Prostate gland (tissue), 2 donors: ENCODE results near the gene KCNJ4. TPM values are rescaled to one million over a fixed set of nuclear protein-coding genes. Genes with fewer than 3 reads are reported as not detected.
"Not testable (repeated sequence)": the region's sequence is repeated elsewhere in the genome, so short reads cannot be mapped to it uniquely, and the experiment has no call there.

Experiments used
- DNase-seq: peaks from one replicate; pipeline ENCODE4 v3.0.0-alpha.2; 2019; ENCODE audit warnings: low spot score
- H3K27ac ChIP-seq, 2 donors: fragments of 200-600 bp; sonication (generic); 2 replicates each; pipeline ENCODE4 v1.5.1; 2017 to 2019
- H3K27me3 ChIP-seq: fragments of 200-600 bp; sonication (generic); replicated peaks from 2 replicates; pipeline ENCODE4 v1.5.1; 2019; ENCODE audit not compliant: insufficient read depth
- H3K36me3 ChIP-seq, 2 donors: fragments of 200-600 bp; sonication (generic); 1 replicate in 1 of 2; 2 replicates in 1 of 2; pipeline versions ENCODE4 v1.5.1 to v1.8.1; 2017 to 2019
- H3K4me1 ChIP-seq: fragments of 200-600 bp; sonication (generic); replicated peaks from 2 replicates; pipeline ENCODE4 v1.5.1; 2019
- H3K4me3 ChIP-seq, 2 donors: fragments of 200-600 bp; sonication (generic); 2 replicates each; pipeline ENCODE4 v1.5.1; 2017 to 2019
- H3K9me3 ChIP-seq: fragments of 200-600 bp; sonication (generic); 2 replicates; pipeline ENCODE4 v1.5.1; 2017
- CTCF ChIP-seq, 4 experiments: fragments of 200-600 bp in 2 of 4; fragments of 450-650 bp in 2 of 4; sonication (generic) in 2 of 4; IDR thresholded peaks; 1 replicate in 3 of 4; 2 replicates in 1 of 4; pipeline ENCODE4 v1.5.1; 2016 to 2019; ENCODE audit warnings: antibody characterized with exemption in 4 of 4, mild to moderate bottlenecking in 2 of 4, moderate library complexity in 2 of 4
- POLR2A ChIP-seq: fragments of 450-650 bp; IDR thresholded peaks from one replicate; pipeline ENCODE4 v1.6.1; 2016; ENCODE audit warnings: antibody characterized with exemption, mild to moderate bottlenecking
- POLR2AphosphoS5 ChIP-seq: sonication (generic); formaldehyde crosslinking; IDR thresholded peaks from one replicate; pipeline ENCODE4 v1.6.1; 2017; ENCODE audit warnings: antibody characterized with exemption
- WGBS: methylation state at CpG from one replicate; pipeline ENCODE4 v1.1.5; 2018; 5-methylcytosine and 5-hydroxymethylcytosine counted together
- intact Hi-C: fragments of 100-400 bp; cut with DNase I; formaldehyde crosslinking; loops from one replicate; pipeline ENCODE4 v1.14.2; 2022
- total RNA-seq, 2 donors: library from RNA; depleted of rRNA; stranded (reverse); fragments of >200 nt; gene quantifications; one replicate each; pipeline ENCODE4 v1.1.0, GENCODE V29; 2016

Gene KCNJ4
- total RNA-seq, 2 donors from 2014 or later = 3.2 TPM; not detected in 1

- Histone ChIP-seq H3K4me1 (no peaks in the 10 kb centered on the region), H3K27me3 (no peaks in the 10 kb centered on the region), H3K4me3 (no peak overlapping the region), H3K9me3 (no peaks in the 10 kb centered on the region), H3K27ac (no peak overlapping the region), H3K36me3 (no peaks in the 10 kb centered on the region)
- DNase-seq = no peak
- TF ChIP-seq CTCF (IDR thresholded peaks at IDR 0.05) (no peak), POLR2A (no peak), POLR2AphosphoS5 (no peak)
- intact Hi-C loops = no loop called here
- WGBS = 68% methylated on average over 2 of the region's 2 CpGs
Measured at GRCh38 chr22:38383417-38383816, 71.6 kb downstream of the KCNJ4 start.

GRCh38 chr22:38381371-38381770, 73.6 kb downstream of the KCNJ4 start:
- H3K9me3 ChIP-seq, H3K27me3 ChIP-seq, DNase-seq, H3K27ac ChIP-seq, H3K4me1 ChIP-seq, H3K4me3 ChIP-seq, intact Hi-C loops, H3K36me3 ChIP-seq: not testable (repeated sequence)
- WGBS = 61% methylated on average over 3 of the region's 3 CpGs

Other genes with a start within 250 kb of the KCNJ4 start
- gene TMEM184B, start 182.2 kb downstream of the KCNJ4 start, total RNA-seq = 100 to 1,000 TPM in 1 of 2 donors, 10 to 100 TPM in 1; 76.0 to 137 TPM
- 100 to 1,000 TPM in 1 of 2 donors, 10 to 100 TPM in 1; 82.8 to 190 TPM for gene CSNK1E, start 137.8 kb downstream of the KCNJ4 start, total RNA-seq
- gene KDELR3, start 12.9 kb upstream of the KCNJ4 start, total RNA-seq = 10 to 100 TPM; 13.8 to 25.4 TPM
- 100 to 1,000 TPM; 374 to 600 TPM for gene DDX17, start 51.1 kb upstream of the KCNJ4 start, total RNA-seq
- gene DMC1, start 115.0 kb upstream of the KCNJ4 start, total RNA-seq = 1 to 10 TPM in 1 of 2 donors, under 1 TPM in 1; 0.23 to 3.2 TPM
- gene FAM227A, start 201.2 kb upstream of the KCNJ4 start, total RNA-seq = 1 to 10 TPM; 1.0 to 2.2 TPM
- 10 to 100 TPM; 24.7 to 41.0 TPM for gene CBY1, start 201.4 kb upstream of the KCNJ4 start, total RNA-seq
- gene TOMM22, start 226.8 kb upstream of the KCNJ4 start, total RNA-seq = 10 to 100 TPM; 44.5 to 50.8 TPM
- gene JOSD1, start 245.7 kb upstream of the KCNJ4 start, total RNA-seq = 10 to 100 TPM; 56.7 to 69.2 TPM